Bronchial epithelial cell (primary cell): ENCODE measurements around the gene CCDC14. TPM values are rescaled to one million over a fixed set of nuclear protein-coding genes. Genes with fewer than 3 reads are reported as not detected.

ENCODE experiments used
- DNase-seq: peaks from one replicate; pipeline ENCODE4 v3.0.0-alpha.2; 2010; ENCODE audit warnings: low read depth
- FAIRE-seq: peaks from 2 replicates; lab custom pipeline; 2011; peaks lifted over from hg19 to GRCh38; lab: Jason Lieb, UNC
- H3K27me3 ChIP-seq: 2 replicates; pipeline ENCODE4 v1.5.1; 2011; ENCODE audit warnings: low read length; ENCODE audit not compliant: control insufficient read depth, insufficient read depth
- H3K36me3 ChIP-seq: 2 replicates; pipeline ENCODE4 v1.5.1; 2011; ENCODE audit warnings: low read length; ENCODE audit not compliant: control insufficient read depth, insufficient read depth
- H3K4me3 ChIP-seq: 2 replicates; pipeline ENCODE4 v1.5.1; 2011; ENCODE audit warnings: mild to moderate bottlenecking, low read depth, low read length, control low read depth
- total RNA-seq: library from RNA; depleted of rRNA; stranded (reverse); fragments of >200 nt; gene quantifications from 2 replicates; pipeline ENCODE4 v1.2.1, GENCODE V29; 2014
- TF ChIP-seq, protein P1 (sequence below): IDR thresholded peaks from 2 replicates; pipeline ENCODE4 v1.5.1; 2011; ENCODE audit warnings: mild to moderate bottlenecking, moderate library complexity, low read length, control low read depth, inconsistent platforms; ENCODE audit not compliant: insufficient read depth, severe bottlenecking

Gene CCDC14
- total RNA-seq, 1 donor from 2014 or later: 17.1 TPM

DNA sequence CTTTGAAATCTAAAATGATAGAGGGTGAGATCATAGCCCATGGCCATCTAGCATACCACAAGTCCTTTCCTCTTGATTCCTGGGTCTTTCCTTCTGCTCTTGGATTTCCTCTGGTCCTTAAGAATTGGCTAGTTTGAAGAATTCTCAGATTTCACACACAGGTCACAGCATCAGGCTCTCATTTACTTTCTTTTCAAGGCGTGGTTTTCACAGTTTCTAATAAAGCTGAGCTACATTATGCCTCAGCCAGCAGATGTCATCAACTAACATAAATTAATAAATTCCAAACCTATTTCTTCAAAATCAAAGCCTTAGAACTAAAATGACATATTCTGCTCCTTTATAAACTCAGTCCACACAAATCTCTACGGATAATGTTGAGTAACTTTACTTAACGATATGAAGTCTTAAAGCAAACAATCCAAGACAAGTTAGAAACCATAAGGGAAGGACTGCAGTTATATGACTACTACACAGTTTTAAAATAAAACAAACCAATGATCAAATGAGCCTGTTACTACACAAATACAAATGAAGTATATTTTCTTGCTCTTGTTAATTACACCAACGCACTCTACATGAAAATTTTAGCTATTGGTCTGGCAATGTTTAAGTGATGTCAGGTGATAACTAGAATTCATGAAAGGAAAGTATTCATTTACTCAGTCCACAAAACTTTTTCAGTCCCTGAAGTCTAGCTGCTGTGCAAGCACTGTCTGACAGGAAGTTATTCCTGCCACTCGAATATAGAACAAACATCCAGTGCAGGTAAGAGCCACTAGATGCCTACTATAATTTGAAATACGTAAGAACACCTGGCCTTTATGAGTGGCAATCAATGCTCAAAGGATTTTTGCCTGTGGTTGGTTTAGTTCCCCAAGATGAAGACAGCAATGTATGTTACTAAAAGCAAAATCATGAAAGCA, 9.2 kb downstream of the CCDC14 start:
- DNase-seq (no peak), FAIRE-seq (no peak)
- TF ChIP-seq, protein P1, sequence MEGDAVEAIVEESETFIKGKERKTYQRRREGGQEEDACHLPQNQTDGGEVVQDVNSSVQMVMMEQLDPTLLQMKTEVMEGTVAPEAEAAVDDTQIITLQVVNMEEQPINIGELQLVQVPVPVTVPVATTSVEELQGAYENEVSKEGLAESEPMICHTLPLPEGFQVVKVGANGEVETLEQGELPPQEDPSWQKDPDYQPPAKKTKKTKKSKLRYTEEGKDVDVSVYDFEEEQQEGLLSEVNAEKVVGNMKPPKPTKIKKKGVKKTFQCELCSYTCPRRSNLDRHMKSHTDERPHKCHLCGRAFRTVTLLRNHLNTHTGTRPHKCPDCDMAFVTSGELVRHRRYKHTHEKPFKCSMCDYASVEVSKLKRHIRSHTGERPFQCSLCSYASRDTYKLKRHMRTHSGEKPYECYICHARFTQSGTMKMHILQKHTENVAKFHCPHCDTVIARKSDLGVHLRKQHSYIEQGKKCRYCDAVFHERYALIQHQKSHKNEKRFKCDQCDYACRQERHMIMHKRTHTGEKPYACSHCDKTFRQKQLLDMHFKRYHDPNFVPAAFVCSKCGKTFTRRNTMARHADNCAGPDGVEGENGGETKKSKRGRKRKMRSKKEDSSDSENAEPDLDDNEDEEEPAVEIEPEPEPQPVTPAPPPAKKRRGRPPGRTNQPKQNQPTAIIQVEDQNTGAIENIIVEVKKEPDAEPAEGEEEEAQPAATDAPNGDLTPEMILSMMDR: no peak
- Histone ChIP-seq H3K36me3 (peaks cover 3% of the 10 kb centered on the region), H3K4me3 (no peak overlapping the region), H3K27me3 (no peaks in the 10 kb centered on the region)

- DNase-seq (peak; percentile 29), FAIRE-seq (no peak)
- H3K27me3 ChIP-seq: no peaks in the 10 kb centered on the region
- H3K36me3 ChIP-seq: peaks cover 3% of the 10 kb centered on the region
- no peak overlapping the region for H3K4me3 ChIP-seq
- TF ChIP-seq, protein P1: no peak
These were observed 11.4 kb downstream of the CCDC14 start for GRCh38 chr3:123949641-123950040.

- TF ChIP-seq, protein P1: no peak
- FAIRE-seq: no peak
- Histone ChIP-seq H3K36me3 (peaks cover 3% of the 10 kb centered on the region), H3K4me3 (no peak overlapping the region), H3K27me3 (no peaks in the 10 kb centered on the region)
- DNase-seq: no peak
These were observed 12.6 kb downstream of the CCDC14 start for GRCh38 chr3:123948449-123948848.

- H3K36me3 ChIP-seq: peaks cover 5% of the 10 kb centered on the region
- no peak overlapping the region for H3K4me3 ChIP-seq
- DNase-seq: no peak
- H3K27me3 ChIP-seq: no peaks in the 10 kb centered on the region
- TF ChIP-seq, protein P1: no peak
- FAIRE-seq: no peak
These were observed 13.5 kb downstream of the CCDC14 start for GRCh38 chr3:123947482-123947881.

- Histone ChIP-seq H3K27me3 (no peaks in the 10 kb centered on the region), H3K36me3 (peaks cover 2% of the 10 kb centered on the region), H3K4me3 (no peak overlapping the region)
- TF ChIP-seq, protein P1: no peak
- no peak for DNase-seq
- no peak for FAIRE-seq
These were observed 19.5 kb downstream of the CCDC14 start for GRCh38 chr3:123941542-123941941.
